CD1c-positive myeloid dendritic cell (primary cell): ENCODE measurements around the gene SUFU.

Experiments
- DNase-seq: peaks from one replicate; pipeline ENCODE4 v3.0.0-alpha.2; 2016; ENCODE audit errors: extremely low spot score

The SUFU gene

GRCh38 chr10:102550636-102551210 lies 47.0 kb downstream of the SUFU start:
- no peak for DNase-seq

- DNase-seq, result no peak
Observed at GRCh38 chr10:102552533-102552932, 48.8 kb downstream of the SUFU start.

GRCh38 chr10:102553771-102554170 lies 50.0 kb downstream of the SUFU start:
- no peak for DNase-seq

- DNase-seq, result no peak
Observed at GRCh38 chr10:102554531-102554930, 50.8 kb downstream of the SUFU start.

DNA sequence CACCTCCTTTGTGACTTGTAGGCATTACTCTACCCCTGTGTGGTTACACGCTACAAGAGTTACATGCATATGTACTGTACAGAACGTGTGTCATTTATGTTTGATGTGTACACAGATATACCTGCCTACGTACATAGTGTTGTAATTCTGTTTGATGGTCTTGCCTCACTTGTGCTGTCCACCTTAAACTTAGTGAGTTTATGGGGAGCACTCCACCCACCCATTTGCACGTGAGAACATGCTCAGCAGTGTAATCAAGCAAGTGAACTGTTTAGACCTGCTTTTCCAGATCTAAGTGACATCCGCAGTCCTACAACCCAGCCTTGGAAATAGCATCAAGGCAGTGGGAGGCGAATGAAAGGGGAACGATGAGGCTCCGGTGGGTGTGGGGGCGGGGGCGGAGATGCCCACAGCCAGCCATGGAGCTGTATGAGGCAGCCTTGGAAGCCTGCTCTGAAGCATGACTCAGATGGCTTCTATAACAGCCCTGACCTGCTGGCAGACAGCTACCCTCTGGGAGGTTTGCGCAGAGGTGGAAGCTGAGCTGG lies 52.1 kb downstream of the SUFU start:
- peak; percentile 88 for DNase-seq

DNA sequence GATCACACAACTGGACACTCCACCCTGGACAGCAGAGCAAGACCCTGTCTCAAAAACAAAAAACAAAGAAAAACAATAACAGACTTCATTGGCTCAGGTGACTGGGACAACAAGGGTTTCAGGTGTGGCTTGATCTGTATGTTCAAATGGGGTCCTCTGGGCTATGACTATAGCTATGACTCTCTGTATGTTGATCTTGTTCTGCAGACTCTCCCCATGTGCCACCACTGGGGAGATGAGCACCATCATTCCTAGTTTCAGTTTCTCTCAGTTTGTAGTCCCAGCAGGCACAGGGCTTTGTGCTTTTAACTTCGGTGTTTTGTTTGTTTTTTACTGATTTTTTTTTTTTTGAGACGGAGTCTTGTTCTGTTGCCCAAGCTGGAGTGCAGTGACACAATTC lies 53.8 kb downstream of the SUFU start:
- no peak for DNase-seq

- DNase-seq, result no peak
Observed at GRCh38 chr10:102559764-102560163, 56.0 kb downstream of the SUFU start.

- no peak for DNase-seq
Observed at GRCh38 chr10:102564209-102564834, 60.5 kb downstream of the SUFU start.

GRCh38 chr10:102565793-102566192 lies 62.0 kb downstream of the SUFU start:
- DNase-seq, result no peak

GRCh38 chr10:102578782-102579181 lies 75.0 kb downstream of the SUFU start:
- peak; percentile 75 for DNase-seq

DNA sequence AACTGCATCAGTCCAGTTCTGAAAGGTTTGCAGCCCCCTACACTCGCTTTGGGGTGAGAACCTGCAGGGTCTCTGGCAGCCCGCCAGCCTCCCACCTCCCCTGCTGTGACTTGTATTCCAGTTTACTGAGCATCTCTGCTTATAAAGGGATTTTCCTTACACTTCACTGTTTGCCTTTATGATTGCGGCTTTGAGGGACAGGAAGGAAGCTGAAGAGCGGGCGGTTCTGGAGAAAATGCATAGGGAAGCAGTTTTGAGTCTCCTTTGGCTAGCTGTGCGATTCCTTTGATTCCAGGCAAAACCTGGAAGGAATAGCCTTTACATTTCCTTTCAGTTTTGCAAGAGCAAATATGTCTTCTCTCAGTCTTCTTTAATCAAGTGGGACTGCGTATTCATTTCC lies 75.6 kb downstream of the SUFU start:
- peak; percentile 61 for DNase-seq

- DNase-seq, result peak; percentile 56
Observed at GRCh38 chr10:102580230-102580629, 76.5 kb downstream of the SUFU start.

DNA sequence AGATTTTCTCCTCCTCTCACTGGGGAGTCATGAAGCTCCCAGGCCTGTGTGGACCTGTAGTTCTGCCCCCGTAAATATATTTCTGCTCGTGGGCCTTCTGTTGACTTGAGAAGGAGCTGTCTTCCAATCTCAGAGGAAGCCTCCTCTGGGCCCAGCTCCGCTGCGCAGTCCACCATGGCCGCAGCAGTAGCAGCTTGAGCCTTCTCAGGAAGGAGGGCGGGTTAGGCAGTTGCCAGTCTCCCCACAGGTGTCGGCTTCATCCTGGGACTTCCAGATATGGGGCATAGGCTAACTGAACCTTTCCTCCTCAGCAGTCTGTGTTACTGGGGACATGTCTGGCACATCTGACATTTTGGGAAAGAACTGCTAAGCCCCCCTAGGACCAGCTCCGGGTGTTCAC lies 77.6 kb downstream of the SUFU start:
- no peak for DNase-seq

GRCh38 chr10:102581981-102582580 lies 78.3 kb downstream of the SUFU start:
- no peak for DNase-seq

DNA sequence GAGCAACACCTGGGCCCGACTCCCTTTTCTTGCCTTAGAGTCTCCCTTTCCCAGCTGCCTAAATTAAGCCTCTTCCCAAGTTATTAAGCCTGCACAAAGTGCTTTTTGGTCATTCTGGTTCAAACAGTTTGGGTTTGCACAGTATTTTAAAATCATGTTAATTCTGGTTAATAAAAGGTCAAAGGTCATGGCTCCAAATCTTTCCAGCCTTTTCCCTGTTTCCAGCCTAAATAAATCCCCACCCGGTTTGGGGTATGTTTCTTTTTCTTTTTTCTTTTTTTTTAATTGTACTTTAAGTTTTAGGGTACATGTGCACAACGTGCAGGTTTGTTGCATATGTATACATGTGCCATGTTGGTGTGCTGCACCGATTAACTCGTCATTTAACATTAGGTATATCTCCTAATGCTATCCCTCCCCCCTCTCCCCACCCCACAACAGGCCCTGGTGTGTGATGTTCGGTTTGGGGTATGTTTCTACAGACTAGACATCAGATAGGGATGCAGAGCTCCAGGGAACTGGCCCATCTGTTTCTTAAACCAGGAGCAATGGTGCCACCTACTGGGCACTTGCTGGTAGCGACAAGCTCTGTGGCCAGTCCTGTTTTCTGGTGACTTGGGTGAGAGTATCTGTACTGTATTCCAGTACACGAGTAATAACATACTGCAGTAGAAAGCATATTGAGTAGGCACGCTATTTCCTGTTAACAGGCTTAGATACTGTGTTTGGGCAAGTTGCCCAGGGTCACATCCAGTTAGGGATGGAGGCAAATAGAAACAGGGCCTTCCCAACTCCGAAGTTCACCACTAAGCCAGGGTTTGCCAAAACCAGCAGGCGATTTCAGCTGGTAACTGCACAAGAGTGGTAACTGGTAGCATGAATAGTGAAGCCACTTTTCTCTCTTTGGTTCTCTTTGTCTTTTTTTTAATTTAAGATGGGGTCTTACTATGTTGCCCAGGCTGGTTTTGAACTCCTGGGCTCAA lies 80.0 kb downstream of the SUFU start:
- peak; percentile 90 for DNase-seq

DNA sequence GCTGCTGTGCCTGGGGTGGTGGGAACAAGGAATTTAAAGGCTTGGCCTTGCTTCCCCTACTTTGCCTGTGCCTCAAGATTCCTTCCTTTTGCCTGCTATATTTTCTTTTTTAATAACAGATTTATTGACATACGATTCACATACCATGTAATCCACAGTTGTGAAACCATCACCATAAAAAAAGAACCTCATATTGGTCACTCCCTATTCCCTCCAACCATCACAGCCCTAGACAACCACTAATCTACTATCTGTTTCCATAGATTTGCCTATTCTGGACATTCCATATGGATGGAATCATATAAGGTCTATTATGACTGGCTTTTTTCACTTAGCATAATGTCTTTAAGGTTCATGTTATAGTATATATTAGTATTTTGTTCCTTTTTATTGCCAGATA lies 81.3 kb downstream of the SUFU start:
- no peak for DNase-seq

DNA sequence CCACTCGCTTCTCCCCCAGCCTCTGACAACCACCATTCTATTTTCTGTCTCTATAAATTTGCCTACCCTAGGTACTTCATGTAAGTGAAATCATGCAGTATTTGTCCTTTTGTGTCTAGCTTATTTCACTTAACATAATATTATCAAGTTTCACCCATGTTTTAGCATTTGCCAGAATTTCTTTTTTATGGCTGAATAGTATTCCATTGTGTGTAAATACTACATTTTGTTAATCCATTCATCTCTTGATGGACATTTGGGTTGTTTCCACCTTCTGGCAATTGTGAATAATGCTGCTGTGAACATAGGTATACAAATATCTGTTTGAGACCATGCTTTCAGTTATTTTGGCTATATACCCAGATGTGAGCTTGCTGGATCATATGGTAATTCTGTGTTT lies 83.1 kb downstream of the SUFU start:
- DNase-seq, result no peak

DNA sequence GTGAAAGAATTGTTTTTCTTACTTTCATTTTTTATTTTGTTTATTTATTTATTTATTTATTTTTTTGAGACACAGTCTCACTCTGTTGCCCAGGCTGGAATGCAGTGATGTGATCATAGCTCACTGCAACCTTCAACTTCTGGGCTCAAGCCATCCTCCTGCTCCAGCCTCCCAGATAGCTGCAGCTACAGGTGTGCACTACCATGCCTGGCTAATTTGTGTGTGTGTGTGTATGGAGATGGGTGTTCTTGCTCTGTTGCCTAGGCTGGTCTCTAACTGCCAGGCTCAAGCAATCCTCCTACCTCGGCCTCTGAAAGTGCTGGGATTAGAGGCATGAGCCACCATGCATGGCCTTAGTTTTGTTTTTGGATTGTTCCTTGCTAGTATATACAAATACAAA lies 85.1 kb downstream of the SUFU start:
- DNase-seq, result no peak

DNA sequence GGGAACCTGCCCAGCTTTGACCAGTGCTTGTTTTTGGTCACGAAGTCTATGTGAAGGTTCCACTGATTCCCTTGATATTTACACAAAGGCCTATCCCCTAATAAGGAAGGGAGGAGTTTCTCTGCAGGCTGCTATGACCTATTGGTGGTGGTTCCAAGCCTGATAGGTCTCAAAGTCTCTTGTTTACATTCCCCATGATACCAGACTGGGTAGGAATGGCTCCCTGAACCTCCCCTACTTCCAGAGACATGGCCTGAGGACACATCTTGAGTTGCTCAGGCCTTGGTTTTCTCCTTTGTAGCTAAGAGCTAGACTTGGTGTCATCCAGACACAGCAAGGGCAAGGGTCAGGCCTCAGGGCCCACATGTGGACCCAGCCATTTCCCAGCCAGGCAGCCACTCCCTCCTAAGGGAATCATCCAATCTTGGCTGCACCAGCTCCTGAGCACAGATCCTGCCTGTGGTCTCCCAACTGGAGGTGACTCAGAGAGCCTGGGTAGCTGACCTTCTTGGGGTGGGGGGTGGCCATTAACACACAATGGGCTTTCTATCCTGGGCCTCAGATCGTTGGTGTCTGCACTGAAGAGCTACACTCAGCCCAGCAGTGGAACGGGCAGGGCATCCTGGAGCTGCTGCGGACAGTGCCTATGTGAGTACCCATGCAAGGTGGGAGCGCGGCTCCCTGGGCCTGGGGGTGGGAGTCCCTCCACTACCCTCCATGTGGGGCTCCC lies 89.5 kb downstream of the SUFU start:
- no peak for DNase-seq

- DNase-seq, result no peak
Observed at GRCh38 chr10:102593804-102594079, 90.0 kb downstream of the SUFU start.

DNA sequence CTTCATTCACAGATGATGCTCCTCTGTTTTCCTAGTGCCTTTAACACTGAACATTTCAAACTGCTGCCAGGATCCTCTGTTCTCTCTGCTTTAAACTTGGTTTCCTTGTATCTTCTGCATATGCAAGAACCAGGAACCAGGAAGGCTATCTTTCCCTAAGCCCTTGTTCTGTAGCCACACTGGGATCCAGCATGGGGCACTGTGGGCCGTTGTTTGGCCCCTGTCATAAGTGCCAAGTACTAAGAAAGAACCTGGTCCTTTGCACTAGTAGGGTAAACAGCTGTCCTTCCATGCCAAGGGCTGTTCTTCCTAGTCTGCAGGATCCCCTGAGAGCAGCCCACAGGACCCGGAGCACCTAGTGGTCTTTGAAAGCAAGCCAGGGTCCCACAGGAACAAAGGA lies 91.5 kb downstream of the SUFU start:
- no peak for DNase-seq

- DNase-seq, result no peak
Observed at GRCh38 chr10:102595897-102596296, 92.1 kb downstream of the SUFU start.
